OCI-LY7 (cell line): ENCODE results near the gene PRCC. TPM values are rescaled to one million over a fixed set of nuclear protein-coding genes. Genes with fewer than 3 reads are reported as not detected.
A peak's percentile ranks its signal among the peaks of the same experiment; 100 is the strongest.

Source experiments
- BruUV-seq: library from RNA; stranded (reverse); fragments of 400-500 nt; replicated peaks from 2 replicates; lab custom pipeline; 2021; lab: Mats Ljungman, UMichigan
- CTCF ChIA-PET: fragments of 300-600 bp; sonication (Branson Sonifier 250); formaldehyde crosslinking; loops from one replicate; lab custom pipeline; 2022; ENCODE audit warnings: antibody characterized with exemption; ENCODE audit not compliant: unreplicated experiment; lab: Charles Lee
- POLR2A ChIA-PET: fragments of 300-600 bp; sonication (Branson Sonifier 250); formaldehyde crosslinking; loops from one replicate; lab custom pipeline; 2022; ENCODE audit warnings: antibody characterized with exemption; lab: Charles Lee
- DNase-seq: peaks from one replicate; pipeline ENCODE4 v3.0.0-alpha.2; 2015; ENCODE audit warnings: low spot score
- H2AFZ ChIP-seq: fragments of 200-600 bp; sonication (generic), shearing (Covaris generic); 2 replicates; pipeline ENCODE4 v1.6.1; 2014; ENCODE audit warnings: mild to moderate bottlenecking, antibody characterized with exemption, low read length, moderate library complexity
- H3K27ac ChIP-seq: fragments of 200-600 bp; sonication (generic); 2 replicates; pipeline ENCODE4 v1.5.1; 2014; ENCODE audit warnings: mixed run types, low read depth, mild to moderate bottlenecking, moderate library complexity, low read length, inconsistent platforms; ENCODE audit not compliant: poor library complexity, severe bottlenecking
- H3K36me3 ChIP-seq: fragments of 200-600 bp; sonication (generic); 2 replicates; pipeline ENCODE4 v1.6.1; 2014; ENCODE audit warnings: mild to moderate bottlenecking, antibody characterized with exemption, low read length, moderate library complexity, mixed read lengths; ENCODE audit not compliant: insufficient read depth
- H3K4me1 ChIP-seq: fragments of 200-600 bp; sonication (generic); 2 replicates; pipeline ENCODE4 v1.5.1; 2014; ENCODE audit warnings: mild to moderate bottlenecking, low read length; ENCODE audit not compliant: insufficient read depth, poor library complexity, severe bottlenecking
- H3K4me2 ChIP-seq: fragments of 200-600 bp; sonication (generic); 2 replicates; pipeline ENCODE4 v1.6.1; 2014; ENCODE audit warnings: mild to moderate bottlenecking, low read length
- H3K4me3 ChIP-seq: fragments of 200-600 bp; sonication (generic); 2 replicates; pipeline ENCODE4 v1.5.1; 2014; ENCODE audit warnings: mild to moderate bottlenecking, low read depth, low read length; ENCODE audit not compliant: poor library complexity, severe bottlenecking
- H3K79me2 ChIP-seq: fragments of 200-600 bp; sonication (generic); 2 replicates; pipeline ENCODE4 v1.6.1; 2016; ENCODE audit warnings: low read depth, mild to moderate bottlenecking, low read length, moderate library complexity, mixed read lengths; ENCODE audit not compliant: insufficient read depth
- H3K9me2 ChIP-seq: fragments of 200-600 bp; sonication (generic); 2 replicates; pipeline ENCODE4 v1.6.1; 2016; ENCODE audit warnings: mild to moderate bottlenecking, low read length, mixed read lengths; ENCODE audit not compliant: insufficient read depth
- H3K9me3 ChIP-seq: fragments of 200-600 bp; sonication (generic); 2 replicates; pipeline ENCODE4 v1.6.1; 2014; ENCODE audit warnings: mild to moderate bottlenecking, mixed run types, low read length, mixed read lengths
- H4K20me1 ChIP-seq: fragments of 200-600 bp; sonication (generic); 2 replicates; pipeline ENCODE4 v1.6.1; 2014; ENCODE audit warnings: mild to moderate bottlenecking, antibody characterized with exemption, low read length, moderate library complexity, mixed read lengths; ENCODE audit not compliant: insufficient read depth
- EZH2phosphoT487 ChIP-seq: fragments of 200-600 bp; sonication (generic); IDR thresholded peaks from 2 replicates; pipeline ENCODE4 v1.6.1; 2018; ENCODE audit warnings: low read depth, borderline replicate concordance, mild to moderate bottlenecking, mixed run types, antibody characterized with exemption, low read length, moderate library complexity, mixed read lengths
- intact Hi-C: fragments of 100-400 bp; cut with micrococcal nuclease; formaldehyde crosslinking; loops from one replicate; pipeline ENCODE4 v1.10.0; 2022; ENCODE audit not compliant: unreplicated experiment
- total RNA-seq, 2 experiments: library from RNA; depleted of rRNA in 1 of 2; stranded (reverse); fragments of >200 nt in 1 of 2; shearing (Covaris generic) in 1 of 2; gene quantifications; 2 replicates each; pipeline ENCODE4 v1.2.3, GENCODE V29; 2014 to 2022
- TF ChIP-seq, protein P1 (sequence below): fragments of 200-600 bp; sonication (generic); conservative IDR thresholded peaks from 2 replicates; pipeline ENCODE4 v1.5.1; 2014; ENCODE audit warnings: mild to moderate bottlenecking, antibody characterized with exemption, low read length, moderate library complexity, mixed read lengths

The PRCC gene
- total RNA-seq, 2 experiments from 2014 or later = 54.0 to 82.9 TPM

DNA sequence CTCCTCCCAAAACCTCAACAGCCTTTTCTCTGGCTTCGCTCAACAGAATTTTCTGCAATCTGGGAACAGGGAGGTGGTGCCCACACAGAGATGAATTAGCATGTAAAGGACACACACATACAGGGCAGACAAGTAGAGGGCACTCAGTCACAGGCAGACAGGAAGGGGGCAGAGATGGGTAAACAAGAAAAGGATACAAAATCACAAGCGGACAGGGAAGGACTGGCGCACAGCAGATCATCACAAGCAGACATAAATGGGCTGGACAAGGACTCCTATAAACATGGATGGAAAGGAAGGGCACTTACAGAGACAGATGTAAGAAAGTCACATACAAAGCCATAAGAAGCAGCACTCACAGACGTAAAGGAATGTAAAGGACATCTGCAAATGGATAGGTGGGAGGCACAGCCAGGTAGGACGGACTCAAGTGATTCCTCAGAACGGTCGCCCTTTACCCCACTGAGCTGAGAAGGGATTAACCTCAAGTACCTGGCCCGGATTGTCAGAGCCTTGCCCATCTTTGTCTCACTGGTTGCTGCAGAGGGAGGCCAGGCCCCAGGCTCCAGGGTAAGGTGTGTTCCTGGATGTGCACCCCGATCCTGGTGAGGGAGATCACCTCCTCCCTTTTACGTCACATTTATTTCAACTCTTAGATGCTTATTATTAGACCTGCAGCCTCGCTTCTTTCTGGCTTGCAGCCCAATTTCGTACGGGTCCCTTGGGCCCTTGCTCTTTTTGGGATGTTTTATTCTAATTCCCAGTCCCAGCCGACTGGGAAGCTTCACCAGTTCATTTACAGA is 836 bp upstream of the PRCC start:
- TSS peak; percentile 88 for BruUV-seq
- H3K79me2 ChIP-seq = peaks cover 49% of the 10 kb centered on the region
- DNase-seq = no peak

GRCh38 chr1:156767879-156768604 is 707 bp downstream of the PRCC start:
- BruUV-seq = TSS peak; percentile 74
- H3K9me3 ChIP-seq = no peaks in the 10 kb centered on the region
- peaks cover 24% of the 10 kb centered on the region for H3K4me1 ChIP-seq
- peaks cover 17% of the 10 kb centered on the region for H4K20me1 ChIP-seq
- 0 out of 2 replicates have a peak overlapping the region, but pooled peaks have one; percentile 6 for H2AFZ ChIP-seq
- CTCF ChIA-PET = interaction anchor here (0.6 to 1.0 kb wide), 2 partner anchors 42 to 50 kb away, joined by 3 to 8 read pairs; no protein-coding TSS in a partner anchor
- no peak for TF ChIP-seq EZH2phosphoT487
- TF ChIP-seq, protein P1, sequence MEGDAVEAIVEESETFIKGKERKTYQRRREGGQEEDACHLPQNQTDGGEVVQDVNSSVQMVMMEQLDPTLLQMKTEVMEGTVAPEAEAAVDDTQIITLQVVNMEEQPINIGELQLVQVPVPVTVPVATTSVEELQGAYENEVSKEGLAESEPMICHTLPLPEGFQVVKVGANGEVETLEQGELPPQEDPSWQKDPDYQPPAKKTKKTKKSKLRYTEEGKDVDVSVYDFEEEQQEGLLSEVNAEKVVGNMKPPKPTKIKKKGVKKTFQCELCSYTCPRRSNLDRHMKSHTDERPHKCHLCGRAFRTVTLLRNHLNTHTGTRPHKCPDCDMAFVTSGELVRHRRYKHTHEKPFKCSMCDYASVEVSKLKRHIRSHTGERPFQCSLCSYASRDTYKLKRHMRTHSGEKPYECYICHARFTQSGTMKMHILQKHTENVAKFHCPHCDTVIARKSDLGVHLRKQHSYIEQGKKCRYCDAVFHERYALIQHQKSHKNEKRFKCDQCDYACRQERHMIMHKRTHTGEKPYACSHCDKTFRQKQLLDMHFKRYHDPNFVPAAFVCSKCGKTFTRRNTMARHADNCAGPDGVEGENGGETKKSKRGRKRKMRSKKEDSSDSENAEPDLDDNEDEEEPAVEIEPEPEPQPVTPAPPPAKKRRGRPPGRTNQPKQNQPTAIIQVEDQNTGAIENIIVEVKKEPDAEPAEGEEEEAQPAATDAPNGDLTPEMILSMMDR = no peak
- peak overlapping the region; percentile 98 for H3K4me2 ChIP-seq
- POLR2A ChIA-PET = interaction anchor here (1.0 to 2.0 kb wide), 6 partner anchors 11 to 37 kb away, joined by 3 to 16 read pairs (median 6); partner anchors contain the start of genes HDGF and MRPL24
- peaks cover 39% of the 10 kb centered on the region for H3K36me3 ChIP-seq
- H3K27ac ChIP-seq = peak overlapping the region; percentile 64
- H3K79me2 ChIP-seq = peaks cover 65% of the 10 kb centered on the region
- H3K4me3 ChIP-seq = peak overlapping the region; percentile 89
- no peak for DNase-seq
- intact Hi-C loops = loop anchor here (1.0 kb wide), 3 partner anchors 17 to 40 kb away; partner anchors contain the start of genes HDGF, ISG20L2, METTL25B and MRPL24
- no peaks in the 10 kb centered on the region for H3K9me2 ChIP-seq

More for the DNA sequence above, 836 bp upstream of the PRCC start:
- Histone ChIP-seq H3K4me2 (peak overlapping the region; percentile 99), H3K4me1 (peaks cover 24% of the 10 kb centered on the region), H3K9me2 (no peaks in the 10 kb centered on the region), H2AFZ (peak overlapping the region; percentile 83), H3K27ac (peak overlapping the region; percentile 51), H4K20me1 (peaks cover 11% of the 10 kb centered on the region; the same call in 1 of the 2 replicates), H3K4me3 (peak overlapping the region; percentile 82), H3K9me3 (no peaks in the 10 kb centered on the region), H3K36me3 (peaks cover 25% of the 10 kb centered on the region)
- CTCF ChIA-PET = interaction anchor here (1.0 kb wide), 1 partner anchor 40 kb away, joined by 8 read pairs; no protein-coding TSS in a partner anchor
- intact Hi-C loops = loop anchor here (1.0 kb wide), 3 partner anchors 15 to 38 kb away; partner anchors contain the start of genes HDGF, ISG20L2, METTL25B and MRPL24
- TF ChIP-seq, protein P1 = no peak
- TF ChIP-seq EZH2phosphoT487 = no peak
- POLR2A ChIA-PET = interaction anchor here (0.7 to 2.0 kb wide), 4 partner anchors 10 to 39 kb away, joined by 4 to 16 read pairs (median 8); partner anchors contain the start of genes HDGF, ISG20L2, METTL25B and MRPL24
